Inferior parietal cortex (tissue), 1 donor: ENCODE results near the gene CACTIN.
"Not testable (repeated sequence)": the region's sequence is repeated elsewhere in the genome, so short reads cannot be mapped to it uniquely, and the experiment has no call there.

ENCODE experiments used
- DNase-seq: peaks from one replicate; pipeline ENCODE4 v3.0.0-alpha.2; 2016; ENCODE audit errors: extremely low spot score

The CACTIN gene

DNA sequence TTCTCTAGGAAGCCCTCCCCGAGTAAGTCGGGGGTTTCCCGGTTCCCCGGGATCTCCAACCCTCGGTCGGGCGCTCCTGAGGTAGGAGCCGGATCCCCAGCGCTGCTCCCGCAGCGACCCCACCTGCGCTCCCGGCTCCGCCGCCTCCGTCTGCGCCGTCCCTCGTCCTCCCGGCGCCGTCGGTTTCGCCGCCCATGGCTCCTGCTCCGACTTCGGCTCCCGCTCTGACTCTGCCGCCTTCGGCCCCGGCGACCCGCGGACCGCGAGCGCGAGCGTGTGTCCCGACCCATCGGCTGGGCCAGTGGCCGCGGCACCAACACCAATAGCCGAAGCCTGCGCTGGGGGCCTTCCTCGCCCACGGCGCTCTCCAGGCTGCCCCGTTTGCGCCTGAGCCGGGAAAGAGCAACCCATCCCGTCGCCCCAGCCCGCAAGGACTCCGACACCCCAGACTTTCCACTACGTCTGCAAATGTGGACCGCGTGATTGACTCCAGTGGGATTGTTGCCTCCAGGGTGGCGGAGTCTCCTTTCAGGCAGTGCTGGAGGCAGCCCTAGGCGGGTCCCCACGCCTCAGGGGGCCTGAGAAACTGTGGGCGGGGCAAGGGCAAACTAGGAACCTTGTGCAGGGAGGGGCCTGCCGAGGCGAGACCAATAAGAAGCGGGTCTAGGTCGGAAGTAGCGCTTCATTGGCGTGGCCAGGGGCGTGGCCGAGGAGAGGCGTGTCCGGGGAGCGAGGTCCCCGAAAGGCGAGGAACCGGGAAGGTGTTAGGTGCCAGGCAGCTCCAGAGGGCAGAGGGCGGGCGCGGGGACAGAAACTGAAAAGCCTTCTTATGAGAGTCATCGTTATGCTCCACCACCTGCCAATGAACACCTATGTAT is at the start of gene CACTIN:
Gene CACTIN, minus strand, starts transcription at position 318 of the 878 bp plus-strand sequence. Its CDS starts 28 bp downstream, at position 290.
- DNase-seq, result peak; percentile 97

DNA sequence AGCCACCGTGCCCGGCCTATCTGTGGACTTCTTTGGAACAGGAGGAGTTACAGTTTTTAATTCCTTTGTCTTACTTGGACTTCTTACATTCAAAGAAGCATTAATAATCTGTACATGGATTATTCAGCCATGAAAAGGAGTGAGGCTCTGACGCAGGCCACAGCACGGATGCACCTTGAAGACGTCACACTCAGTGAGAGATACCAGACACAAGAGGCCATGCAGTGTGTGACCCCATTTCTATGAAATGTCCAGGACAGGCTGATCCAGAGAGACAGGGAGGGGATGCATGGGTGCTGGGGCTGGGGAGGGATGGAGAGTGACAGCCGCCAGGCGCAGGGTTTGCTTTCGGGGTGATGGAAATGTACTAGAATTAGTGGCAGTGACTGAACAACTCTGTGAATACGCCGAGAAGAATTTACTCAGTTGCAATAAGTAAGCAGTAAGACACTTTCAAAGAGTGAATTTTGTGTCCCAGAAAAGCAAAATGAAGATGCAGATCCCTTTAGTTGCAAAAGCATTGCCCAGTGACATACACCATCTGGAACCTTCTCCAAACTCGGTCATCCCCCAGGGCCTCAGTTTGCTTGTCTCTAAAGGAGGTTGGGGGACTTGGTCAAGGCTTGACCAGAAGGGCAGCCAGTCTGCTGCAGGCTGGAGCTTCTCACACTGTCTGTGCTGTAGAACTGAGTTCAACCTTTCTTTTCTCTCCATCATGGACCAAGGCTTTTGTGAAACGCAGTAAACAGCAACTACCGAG is 48.4 kb upstream of the CACTIN start:
- no peak for DNase-seq

- DNase-seq, result no peak
Observed at GRCh38 chr19:3673506-3674439, 47.2 kb upstream of the CACTIN start.

- DNase-seq, result no peak
Observed at GRCh38 chr19:3672993-3673392, 46.4 kb upstream of the CACTIN start.

DNA sequence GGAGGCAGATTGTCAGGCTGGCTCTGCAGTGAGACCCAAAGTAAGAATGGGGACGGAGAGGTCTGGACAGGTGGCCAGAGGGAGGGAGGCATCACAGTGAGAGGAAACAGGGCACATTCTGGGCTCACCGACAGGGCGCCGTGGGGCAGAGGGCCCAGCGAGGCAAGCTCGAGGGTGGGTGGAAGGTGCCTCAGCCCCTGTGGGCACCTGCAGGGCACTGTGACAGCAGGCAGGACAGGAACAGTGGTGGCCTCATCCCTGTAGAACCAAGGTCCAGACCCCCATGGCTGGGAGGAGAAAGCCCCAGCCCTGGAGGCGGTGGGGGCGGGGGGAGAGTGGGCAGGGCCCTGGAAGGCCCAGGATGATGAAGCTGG is 46.0 kb upstream of the CACTIN start:
- no peak for DNase-seq

- DNase-seq, result no peak
Observed at GRCh38 chr19:3671680-3672574, 45.3 kb upstream of the CACTIN start.

DNA sequence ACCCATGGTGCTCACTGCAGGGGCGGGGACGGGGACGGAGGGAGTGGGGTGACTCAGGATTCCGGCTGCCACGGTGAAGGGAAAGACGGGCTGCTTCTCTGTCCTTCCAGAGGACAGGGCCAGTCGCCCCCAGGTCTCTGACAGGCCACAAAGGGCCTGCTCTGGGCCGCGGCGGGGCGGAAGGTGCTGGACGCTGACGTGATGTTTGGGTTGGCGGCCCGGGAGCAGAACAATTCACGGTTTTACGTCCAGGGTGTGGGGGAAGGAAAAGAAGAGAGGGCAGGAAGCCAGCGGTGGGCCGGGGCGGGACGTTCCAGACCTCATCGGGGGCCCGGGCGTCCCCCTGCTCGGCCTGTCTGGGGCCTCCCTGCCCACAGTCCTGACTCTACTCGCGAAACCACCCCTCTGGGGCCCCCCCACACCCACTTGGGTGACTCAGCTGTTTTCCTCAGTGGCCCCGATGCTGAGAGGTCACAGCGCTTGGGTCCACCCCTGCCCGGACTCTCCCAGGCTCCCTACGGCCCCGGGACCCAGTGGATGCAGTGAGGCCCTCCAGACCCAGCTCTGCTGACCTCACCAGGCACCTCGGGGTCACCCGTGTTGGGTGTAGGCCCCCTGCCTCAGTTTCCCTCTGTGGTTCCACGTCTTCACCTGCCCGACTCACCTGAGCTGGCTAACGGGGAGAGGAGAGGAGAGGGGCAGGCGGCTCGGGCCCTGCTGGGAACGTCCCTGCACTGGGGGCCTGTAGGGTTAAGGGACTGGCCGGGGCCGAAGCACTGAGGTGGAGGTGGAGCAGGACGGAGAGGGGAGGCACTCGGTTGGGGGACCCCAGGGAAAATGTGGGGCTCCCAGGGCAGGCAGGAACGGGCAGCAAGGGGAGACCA is 44.4 kb upstream of the CACTIN start:
- DNase-seq, result no peak

- no peak for DNase-seq
Observed at GRCh38 chr19:3669947-3670795, 43.6 kb upstream of the CACTIN start.

DNA sequence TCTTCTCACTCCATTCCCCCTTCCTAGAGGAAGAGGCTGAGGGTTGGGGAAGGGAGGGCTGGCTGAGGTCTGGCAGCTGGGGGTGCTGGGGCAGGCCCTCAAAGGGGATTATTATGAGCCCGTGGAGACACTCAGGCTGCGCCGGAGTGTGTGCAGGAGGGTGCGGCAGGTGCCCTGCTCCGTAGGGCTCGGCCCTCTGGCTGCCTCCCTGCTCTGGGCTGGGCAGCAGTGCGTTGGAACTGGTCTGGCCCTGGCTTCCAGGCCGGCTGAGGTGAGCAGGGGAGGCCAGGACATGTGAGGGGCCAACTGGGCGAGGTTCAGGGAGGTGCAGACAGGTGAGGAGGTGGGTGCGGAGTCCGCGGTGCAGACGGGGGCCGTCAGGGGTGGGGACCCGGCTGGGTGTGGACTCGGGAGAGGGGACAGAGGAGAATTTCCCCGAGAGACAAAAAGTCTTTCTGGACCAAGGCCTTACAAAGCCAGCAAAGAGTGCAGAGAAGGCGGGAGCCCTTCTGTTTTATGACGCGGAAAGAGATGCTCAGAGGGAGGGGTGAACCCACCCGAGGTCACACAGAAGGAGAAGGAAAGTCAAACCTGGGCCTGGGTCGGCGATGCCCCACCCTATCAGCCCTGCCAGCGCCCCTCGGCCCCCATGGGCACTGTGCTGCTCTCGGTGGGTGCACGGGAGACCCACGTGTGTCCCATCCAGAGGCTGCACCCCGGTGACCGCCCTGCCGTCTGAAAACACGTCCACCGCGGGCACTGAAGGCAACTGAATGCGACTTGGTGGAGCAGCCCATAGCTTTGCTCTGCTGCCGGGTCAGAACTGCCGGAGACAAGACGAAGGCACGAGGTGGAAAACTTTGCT is 42.7 kb upstream of the CACTIN start:
- DNase-seq, result no peak

GRCh38 chr19:3668331-3669081 is 41.9 kb upstream of the CACTIN start:
- DNase-seq, result no peak

DNA sequence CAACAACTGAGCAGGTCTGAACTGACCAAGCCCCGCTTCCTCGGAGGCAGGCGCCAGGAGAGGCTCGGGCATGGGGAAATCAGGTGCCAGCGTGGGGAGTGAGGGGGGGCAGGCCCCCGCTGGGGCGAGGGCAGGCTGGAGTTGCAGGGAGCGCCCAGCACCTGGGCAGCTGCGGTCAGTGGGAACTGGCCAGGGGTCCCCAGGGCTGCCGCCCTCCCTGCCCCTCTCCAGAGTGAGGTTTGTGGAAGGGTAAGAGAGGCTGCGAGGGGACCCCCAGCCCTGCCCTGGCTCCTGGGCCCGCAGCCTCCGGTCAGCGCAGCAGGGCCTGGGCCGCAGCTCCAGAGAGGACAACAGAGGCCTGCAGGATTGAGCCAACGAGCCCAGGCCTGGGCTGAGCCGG is 41.2 kb upstream of the CACTIN start:
- no peak for DNase-seq

GRCh38 chr19:3667037-3667638 is 40.5 kb upstream of the CACTIN start:
- no peak for DNase-seq

DNA sequence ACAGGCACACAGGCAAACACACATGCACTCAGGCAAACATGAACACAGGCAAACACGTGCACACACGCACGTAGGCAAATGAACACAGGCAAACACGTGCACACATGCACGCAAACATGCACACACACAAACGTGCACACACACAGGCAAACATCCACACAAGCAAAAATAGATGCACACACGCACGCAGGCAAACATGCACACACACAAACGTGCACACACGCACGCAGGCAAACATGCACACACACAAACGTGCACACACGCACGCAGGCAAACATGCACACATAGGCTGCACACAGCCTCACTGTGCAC is 39.9 kb upstream of the CACTIN start:
- DNase-seq, result not testable (repeated sequence)

DNA sequence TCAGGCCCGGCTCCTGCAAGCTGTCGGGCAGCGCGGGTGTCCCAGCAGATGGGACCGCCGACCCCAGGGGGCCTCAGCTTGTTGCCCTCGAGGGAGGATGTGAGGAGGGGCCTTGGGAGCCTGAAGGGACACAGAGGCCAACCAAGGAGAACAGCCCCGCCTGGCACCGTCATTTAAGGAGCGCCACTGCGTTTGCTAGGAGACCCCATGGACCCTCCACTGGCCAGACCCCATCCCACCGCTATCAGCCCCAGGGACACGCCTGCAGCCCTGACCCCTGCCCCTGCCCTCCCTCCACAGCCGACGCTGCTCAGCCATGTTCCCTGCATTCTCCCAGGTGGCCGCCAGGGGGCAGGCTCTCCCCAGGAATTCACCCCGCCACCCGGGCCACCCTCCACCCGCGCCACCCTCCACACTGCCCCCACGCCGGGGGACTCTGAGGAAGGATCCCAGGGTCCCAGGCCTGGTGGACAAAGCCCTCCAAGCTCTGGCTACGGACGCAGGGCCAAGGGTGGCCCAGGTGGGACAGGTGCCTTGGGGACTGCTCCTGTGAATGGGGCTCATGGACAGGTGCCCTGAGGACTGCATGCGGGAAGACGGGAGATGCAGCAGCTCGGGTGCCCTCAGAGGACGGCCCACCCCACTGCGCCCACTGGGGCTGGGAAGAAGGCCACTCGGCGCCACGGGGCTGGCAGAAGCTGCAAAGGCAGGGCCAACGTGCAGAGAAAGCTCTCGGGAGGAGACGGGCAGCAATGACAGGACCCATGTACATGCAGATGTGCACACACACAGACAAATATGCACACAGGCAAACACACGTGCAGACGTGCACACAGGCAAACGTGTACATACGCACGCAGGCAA is 39.3 kb upstream of the CACTIN start:
- peak; percentile 59 for DNase-seq

DNA sequence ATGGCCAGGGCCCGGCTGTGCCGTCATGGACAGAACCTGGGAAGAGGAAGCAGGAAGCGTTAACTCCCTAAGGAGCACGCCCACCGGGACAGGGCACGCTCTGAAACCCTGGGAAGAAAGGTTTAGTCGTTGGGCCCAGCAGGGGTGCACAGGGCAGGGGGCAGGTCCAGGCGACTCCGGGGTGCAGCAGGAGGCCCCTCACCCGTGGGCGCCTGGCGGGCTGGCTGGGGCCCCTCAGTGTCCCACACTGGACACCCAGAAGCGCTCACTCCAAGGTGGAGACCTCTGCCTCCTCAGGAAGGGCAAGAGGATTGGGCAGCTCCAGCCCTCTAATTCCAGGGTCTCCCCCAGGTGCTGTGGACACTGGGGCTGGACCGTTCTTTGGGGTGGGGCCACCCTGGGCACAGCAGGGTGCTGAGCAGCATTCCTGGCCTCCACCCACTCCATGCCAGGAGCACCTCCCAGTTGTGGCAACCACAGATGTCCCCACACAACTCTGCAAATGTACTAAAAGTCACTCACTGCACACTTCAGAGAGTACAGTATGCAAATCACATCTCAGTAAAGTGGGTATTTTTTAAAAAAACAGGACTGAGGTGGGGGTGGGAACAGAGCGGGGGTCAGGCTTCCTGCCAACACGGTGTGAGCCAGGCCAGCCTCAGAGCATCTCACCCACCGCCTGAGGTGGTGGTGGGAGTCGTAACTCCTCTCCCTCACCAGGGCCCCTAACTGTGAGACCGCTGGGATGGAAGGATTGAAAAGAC is 38.5 kb upstream of the CACTIN start:
- DNase-seq, result no peak
